T-helper 22 cell (primary cell): ENCODE measurements around the gene OSBPL2.

Experiments used
- DNase-seq: peaks from one replicate; pipeline ENCODE4 v3.0.0-alpha.2; 2020; ENCODE audit warnings: low read depth

OSBPL2 gene

DNA sequence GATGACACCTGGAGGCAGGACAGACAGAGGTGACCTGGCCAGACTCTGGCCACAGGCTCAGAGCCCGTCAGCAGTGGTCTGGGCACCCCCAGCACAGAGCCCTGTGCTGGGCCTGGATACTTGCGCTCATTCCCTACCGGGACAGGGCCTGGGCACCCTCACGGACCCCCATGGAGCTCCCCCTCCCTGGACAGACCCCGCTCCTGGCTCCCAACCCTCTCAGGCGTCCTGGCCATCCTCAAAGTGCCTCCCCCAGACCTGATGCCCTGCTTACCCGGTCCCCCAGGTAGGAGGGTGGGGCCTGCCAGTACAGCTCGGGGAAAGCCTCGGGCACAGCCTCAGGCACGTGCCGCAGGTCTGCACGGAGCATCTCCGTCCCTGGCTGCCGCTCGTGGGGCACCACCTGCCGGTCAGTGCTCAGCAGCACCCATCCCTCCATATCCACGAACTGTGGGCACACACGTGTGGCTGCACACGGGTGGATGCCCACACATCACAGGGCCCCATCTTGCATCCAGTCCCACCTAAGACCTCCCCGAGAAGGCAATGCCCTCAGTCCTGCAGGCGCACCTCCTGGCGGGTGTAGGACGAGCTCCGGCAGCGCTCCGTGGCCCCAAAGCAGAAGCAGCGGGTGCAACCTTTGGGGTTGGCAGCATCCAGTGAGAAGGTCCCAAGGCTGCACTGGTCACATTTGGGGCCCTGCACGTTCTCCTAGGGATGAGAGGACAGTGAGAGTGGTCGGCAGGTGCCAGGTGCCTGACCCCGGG, 88.8 kb downstream of the OSBPL2 start:
- no peak for DNase-seq

DNA sequence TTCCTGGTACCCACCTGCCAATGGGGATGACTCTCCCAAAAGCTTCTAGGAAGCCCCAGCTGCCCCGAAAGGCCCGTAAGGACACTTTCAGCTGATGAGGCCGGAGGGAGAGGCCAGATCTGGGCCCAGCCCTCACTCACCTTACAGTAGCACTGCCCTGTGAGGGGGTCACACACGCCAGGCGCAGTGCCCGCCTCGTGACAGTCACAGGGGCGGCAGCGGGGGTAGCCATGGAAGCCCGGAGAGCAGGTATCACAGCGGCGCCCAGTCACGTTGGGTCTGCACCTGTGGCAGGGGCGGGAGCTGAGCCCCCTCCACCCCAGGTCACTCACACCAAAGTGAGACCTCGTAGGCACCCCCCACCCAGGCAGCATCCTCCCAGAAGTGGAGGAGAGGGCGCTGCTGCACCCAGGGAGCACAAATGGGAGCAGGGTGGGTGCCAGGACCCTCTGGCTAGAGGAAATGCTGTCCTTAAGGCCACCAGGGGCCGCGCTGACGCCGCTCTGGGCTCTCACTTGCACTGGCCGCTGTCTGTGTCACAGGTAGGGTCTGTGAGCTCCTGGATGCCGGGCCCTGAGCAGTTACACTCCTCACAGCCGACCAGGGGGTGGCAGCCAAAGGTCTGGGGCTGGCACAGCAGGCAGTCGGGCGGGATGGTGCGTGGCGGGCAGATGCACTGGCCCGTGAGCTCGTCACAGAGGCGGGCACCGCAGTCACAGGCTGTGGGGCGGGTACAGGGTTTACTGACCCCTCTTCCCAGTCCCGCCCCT, 89.6 kb downstream of the OSBPL2 start:
- no peak for DNase-seq

GRCh38 chr20:62328684-62329388, 90.5 kb downstream of the OSBPL2 start:
- no peak for DNase-seq

DNA sequence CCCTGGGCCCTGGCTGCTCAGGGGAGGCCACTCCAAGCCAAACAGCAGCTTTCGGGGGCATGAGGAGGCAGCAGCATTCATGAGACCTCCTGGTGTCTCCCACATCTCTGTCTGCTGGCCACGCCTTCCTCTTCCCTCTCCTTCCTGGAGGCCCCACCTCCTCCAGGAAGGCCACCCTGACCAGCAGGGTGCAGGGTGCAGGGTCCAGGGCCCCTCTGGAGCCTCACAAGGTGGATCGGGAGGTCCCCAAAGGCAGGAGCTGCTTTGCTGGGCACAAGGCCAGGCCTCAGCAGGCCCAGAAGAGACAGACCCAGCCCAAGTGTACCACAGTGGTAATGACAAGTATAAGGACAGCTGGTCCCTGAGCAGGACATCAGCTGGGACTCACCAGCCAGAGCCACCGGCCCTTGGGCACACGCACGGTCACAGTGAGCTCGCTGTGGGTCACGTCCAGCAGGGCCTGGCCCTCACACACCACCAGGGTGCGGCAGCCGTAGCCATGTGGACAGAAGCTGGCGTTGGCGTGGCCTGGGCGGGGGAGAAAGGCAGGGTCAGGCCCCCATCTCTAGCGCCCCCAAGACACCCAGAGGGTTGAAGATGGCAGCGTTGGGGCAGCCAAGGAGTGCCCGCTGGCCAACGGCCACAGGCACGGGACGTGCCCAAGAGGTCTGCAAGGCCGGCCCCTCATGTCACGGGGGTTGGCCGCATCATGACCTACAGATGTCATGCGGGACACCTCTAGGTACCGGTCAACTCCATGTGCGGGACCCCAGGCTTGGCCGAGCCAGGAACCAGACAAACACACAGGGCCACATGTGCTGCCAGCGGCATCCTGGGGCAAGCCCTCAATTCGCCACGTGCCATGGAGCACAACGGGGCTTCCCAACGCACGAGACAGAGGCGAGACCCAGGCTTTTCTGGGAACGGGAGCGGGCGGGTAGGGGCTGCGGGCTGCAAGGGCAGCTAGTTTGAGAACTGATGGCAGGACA, 91.4 kb downstream of the OSBPL2 start:
- DNase-seq: no peak

DNA sequence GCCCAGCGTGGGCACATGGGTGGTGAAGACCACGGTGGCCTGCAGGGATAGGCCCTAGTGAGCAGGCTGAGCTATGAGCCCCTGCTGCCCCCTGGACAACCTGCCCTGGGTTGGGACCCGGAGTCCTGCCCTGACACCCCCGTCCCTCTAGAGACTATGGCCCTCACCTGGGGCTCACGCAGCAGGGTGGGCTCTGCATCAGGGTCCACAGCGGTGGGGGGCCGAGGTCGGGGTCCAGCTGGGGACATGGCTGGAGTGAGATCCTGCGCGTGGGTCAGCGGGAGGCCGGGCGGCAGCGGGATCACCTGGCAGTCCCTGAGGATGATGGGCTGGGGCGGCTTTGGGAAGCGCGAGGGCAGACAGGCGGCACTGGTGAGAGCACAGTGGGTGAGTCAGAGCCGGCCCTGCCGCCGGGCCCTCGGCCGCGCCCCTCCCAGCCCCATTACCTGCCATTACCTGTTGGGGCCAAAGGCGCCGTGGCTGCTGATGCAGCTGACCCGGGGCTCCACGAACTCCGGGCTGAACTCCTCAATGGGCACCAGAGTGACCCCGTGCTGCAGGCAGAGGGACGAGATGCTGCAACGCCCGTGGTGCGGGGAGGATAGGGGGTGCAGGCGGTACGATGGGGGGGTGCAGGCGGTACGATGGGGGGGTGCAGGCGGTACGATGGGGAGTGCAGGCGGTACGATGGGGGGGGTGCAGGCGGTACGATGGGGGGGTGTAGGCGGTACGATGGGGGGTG, 92.4 kb downstream of the OSBPL2 start:
- no peak for DNase-seq

DNA sequence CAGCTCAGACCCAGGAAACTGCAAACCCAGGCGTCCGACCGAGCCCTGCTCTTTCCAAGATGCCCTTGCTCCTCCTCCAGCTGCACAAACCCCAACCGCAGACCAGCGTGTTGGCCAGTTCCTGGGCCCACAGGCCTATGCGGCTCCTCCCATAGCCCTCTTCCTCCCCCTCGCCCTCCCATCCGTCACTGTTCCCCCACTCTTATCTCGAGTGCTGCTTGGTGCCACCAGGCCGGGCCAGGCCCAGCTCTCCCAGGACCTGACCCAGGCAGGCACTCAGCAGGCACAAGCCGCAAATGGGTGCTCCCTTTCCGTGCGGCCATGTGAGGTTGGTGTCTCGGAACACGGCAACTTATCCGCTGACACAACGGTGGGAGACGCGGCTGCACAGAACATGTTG, 93.0 kb downstream of the OSBPL2 start:
- no peak for DNase-seq

DNA sequence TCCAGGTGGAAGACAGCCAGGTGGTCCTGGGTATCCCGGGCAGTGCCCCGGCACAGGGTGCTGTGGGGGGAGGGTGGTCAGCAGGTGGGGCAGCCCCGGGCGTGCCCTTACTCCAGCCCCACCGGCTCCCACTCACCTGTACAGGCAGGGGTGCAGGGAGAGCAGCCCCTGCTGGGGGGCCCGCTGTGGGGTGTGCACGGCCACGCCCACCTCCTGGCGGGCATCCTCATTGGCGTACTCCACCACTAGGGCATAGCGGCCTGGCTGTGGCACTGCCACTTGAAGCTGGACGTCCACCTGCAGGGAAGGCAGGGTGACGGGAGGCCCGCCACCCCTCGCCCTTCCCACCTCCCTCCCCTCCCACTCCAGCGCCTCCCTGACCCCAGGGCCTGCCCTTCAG, 94.1 kb downstream of the OSBPL2 start:
- DNase-seq: no peak

- DNase-seq: no peak
These were observed 94.9 kb downstream of the OSBPL2 start for GRCh38 chr20:62332989-62333819.

- no peak for DNase-seq
These were observed 95.7 kb downstream of the OSBPL2 start for GRCh38 chr20:62333820-62334595.

DNA sequence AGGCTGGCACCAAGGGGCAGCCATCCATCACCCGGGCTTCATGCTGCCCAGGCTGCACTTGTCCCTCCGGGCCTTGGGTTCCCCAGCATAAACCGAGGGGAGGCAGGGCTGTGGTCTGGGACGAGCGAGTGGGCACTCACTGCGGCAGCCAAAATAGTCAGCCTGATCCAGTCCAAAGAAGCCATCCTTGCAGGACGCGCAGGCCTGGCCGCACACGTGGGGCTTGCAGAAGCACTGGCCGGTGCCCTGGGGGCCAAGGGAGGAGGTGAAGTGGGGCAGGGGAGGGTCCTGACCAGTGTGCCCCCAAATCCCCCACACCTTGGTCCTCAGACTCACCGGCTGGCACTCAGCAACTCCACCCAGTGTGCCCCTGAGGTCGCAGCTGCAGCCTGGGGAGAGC, 96.6 kb downstream of the OSBPL2 start:
- DNase-seq: no peak

- DNase-seq: no peak
These were observed 97.2 kb downstream of the OSBPL2 start for GRCh38 chr20:62335532-62335931.

DNA sequence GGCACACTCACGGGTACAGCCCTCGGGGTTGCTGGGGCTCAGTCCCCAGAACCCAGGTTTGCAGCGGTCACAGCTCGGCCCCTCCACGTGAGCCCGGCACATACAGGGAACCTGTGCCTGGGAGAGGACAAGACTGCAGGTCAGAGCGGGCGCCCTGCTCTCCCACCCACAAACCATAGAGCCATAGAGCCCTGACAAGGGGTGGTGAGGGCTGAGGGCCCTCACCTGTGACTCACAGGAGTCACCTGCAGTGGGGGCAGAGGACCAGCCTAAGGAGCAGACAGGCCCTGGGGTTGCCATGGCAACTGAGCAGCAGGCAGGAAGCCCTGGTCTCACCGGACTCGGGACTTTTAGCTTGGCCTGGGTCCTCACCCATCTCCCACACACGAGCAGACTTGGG, 98.0 kb downstream of the OSBPL2 start:
- no peak for DNase-seq

GRCh38 chr20:62336775-62337557, 98.6 kb downstream of the OSBPL2 start:
- no peak for DNase-seq

DNA sequence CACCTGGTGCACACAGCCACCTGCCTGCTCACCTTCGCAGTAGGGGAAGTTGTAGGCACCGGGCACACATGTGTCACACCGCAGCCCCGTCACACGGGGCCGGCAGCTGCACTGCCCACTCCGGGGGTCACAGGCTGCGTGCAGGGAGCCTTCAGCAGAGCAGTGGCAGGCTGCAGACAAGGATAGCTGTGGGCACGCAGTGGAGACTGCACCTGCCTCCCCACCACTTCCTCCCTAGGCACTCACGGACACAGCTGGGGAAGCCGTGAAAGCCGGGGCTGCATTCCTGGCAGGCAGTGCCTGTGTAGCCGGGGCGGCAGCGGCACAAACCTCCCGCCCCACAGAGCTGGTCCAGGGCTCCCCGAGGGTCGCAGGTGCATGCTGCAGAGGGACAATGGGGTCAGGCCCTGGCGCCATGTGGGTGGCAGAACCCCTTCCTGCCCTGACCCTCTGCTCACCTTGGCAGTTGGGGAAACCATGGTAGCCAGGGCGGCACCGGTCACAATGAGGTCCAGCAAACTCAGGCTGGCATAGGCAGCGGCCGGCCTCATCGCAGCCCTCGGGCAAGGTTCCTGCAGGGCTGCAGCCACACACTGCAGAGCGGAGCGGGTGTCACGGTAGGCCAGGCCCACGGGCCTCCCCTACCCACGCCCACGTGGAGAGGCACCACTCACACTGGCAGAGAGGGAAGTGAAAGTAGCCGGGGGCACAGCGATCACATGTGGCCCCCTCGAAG, 99.4 kb downstream of the OSBPL2 start:
- no peak for DNase-seq

- DNase-seq: no peak
These were observed 99.9 kb downstream of the OSBPL2 start for GRCh38 chr20:62338294-62338620.

DNA sequence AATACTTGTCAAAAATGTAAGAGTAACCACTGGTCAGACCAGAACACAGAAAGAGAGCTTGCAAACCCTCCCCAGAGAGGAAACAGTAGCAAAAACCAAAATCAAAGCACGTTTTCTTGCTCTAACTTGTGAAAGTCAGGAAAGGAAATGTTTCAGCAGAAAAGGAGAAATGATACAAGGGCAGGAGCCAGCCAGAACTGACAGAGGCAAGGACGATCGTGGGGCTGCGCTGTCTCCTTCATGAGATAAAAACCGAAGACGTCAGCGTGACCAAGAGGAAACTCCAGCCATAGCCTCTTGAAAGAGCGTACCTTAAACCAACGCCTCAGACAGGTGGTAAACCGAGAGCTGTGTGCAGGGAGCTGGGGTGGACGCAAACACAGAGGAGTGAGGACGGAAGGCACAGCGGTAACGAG, 101.3 kb downstream of the OSBPL2 start:
- no peak for DNase-seq

DNA sequence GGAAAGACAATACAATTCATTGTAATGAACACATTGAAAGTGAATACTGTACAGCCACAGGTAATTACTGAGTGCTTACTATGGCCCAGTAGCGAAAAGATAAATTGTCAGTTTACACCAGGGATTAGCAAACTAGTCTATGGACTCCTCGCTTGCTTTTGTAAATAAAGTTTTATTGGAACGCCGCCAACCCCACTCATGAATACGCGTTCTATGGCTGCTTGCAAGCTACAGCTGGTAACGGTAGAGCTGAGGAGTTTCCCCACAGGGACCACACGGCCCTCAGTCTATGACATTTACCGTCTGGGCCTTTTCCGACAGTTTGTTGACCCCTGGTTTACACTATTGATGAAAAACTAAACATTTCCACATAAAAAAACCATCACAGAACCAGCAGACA, 104.6 kb downstream of the OSBPL2 start:
- no peak for DNase-seq

- no peak for DNase-seq
These were observed 105.8 kb downstream of the OSBPL2 start for GRCh38 chr20:62344092-62344491.
